22Rv1 (cell line): Measurements from ENCODE around the gene MFSD1.

Source experiments
- CTCF ChIP-seq: fragments of 450-650 bp; IDR thresholded peaks from 2 replicates; pipeline ENCODE4 v1.5.1; 2017; ENCODE audit warnings: mild to moderate bottlenecking
- ZFX ChIP-seq: fragments of 450-650 bp; IDR thresholded peaks from 2 replicates; pipeline ENCODE4 v1.6.1; 2017; ENCODE audit warnings: antibody characterized with exemption, borderline replicate concordance

GRCh38 chr3:158789592-158789991 lies 12.3 kb upstream of the MFSD1 start:
- peak; percentile 61 for TF ChIP-seq CTCF
- no peak for TF ChIP-seq ZFX
